SK-N-SH (cell line): ENCODE data around the gene PSMB2. TPM values are rescaled to one million over a fixed set of nuclear protein-coding genes. Genes with fewer than 3 reads are reported as not detected.

ENCODE experiments used
- CTCF ChIA-PET: fragments of 300-600, 350-600 bp; formaldehyde crosslinking; extraction: SDS; loops from one replicate; lab custom pipeline; 2021; lab: Yijun Ruan, JAX
- POLR2A ChIA-PET: fragments of 350-600 bp; sonication (Branson Sonifier 250); formaldehyde crosslinking; extraction: SDS; loops from one replicate; lab custom pipeline; 2020; ENCODE audit warnings: antibody characterized with exemption, inconsistent platforms; lab: Yijun Ruan, JAX
- DNase-seq: peaks from one replicate; pipeline ENCODE4 v3.0.0; 2012
- H2AFZ ChIP-seq: fragments of 200-600 bp; sonication (generic); 2 replicates; pipeline ENCODE4 v1.8.1; 2016; ENCODE audit warnings: antibody characterized with exemption, mild to moderate bottlenecking, low read depth
- H3F3A ChIP-seq: fragments of 200-600 bp; sonication (generic); replicated peaks from 2 replicates; pipeline ENCODE3; 2016; ENCODE audit warnings: antibody characterized with exemption, mild to moderate bottlenecking; ENCODE audit not compliant: insufficient read depth
- H3K27ac ChIP-seq, 2 experiments: fragments of 200-500 bp in 1 of 2; fragments of 200-600 bp in 1 of 2; sonication (Bioruptor generic) in 1 of 2; sonication (generic), shearing (Covaris generic) in 1 of 2; 2 replicates each; pipeline versions ENCODE4 v1.5.1 to v1.6.1; 2014 to 2016; ENCODE audit warnings: low read depth in 2 of 2, inconsistent platforms in 1 of 2, low read length in 1 of 2, mild to moderate bottlenecking in 1 of 2, mixed read lengths in 1 of 2
- H3K27me3 ChIP-seq: fragments of 200-600 bp; sonication (generic), shearing (Covaris generic); 2 replicates; pipeline ENCODE4 v1.6.1; 2016; ENCODE audit warnings: mixed run types; ENCODE audit not compliant: insufficient read depth
- H3K36me3 ChIP-seq, 2 experiments: fragments of 200-500 bp in 1 of 2; fragments of 200-600 bp in 1 of 2; sonication (Bioruptor generic) in 1 of 2; sonication (generic) in 1 of 2; replicated peaks in 1 of 2; 2 replicates each; pipeline versions ENCODE3 to v1.5.1; 2014 to 2016; ENCODE audit warnings: low read length in 1 of 2, mild to moderate bottlenecking in 1 of 2; ENCODE audit not compliant: insufficient read depth in 2 of 2, control insufficient read depth in 1 of 2
- H3K4me1 ChIP-seq, 2 experiments: fragments of 200-500 bp in 1 of 2; fragments of 200-600 bp in 1 of 2; sonication (Bioruptor generic) in 1 of 2; sonication (generic), shearing (Covaris generic) in 1 of 2; 2 replicates each; pipeline versions ENCODE4 v1.5.1 to v1.6.1; 2014 to 2016; ENCODE audit warnings: low read depth in 1 of 2, low read length in 1 of 2, mixed run types in 1 of 2; ENCODE audit not compliant: insufficient read depth in 2 of 2, control insufficient read depth in 1 of 2
- H3K4me2 ChIP-seq: fragments of 200-600 bp; sonication (generic), shearing (Covaris generic); 2 replicates; pipeline ENCODE4 v1.6.1; 2017; ENCODE audit warnings: mixed run types
- H3K4me3 ChIP-seq, 2 experiments: fragments of 200-500 bp in 1 of 2; fragments of 200-600 bp in 1 of 2; sonication (Bioruptor generic) in 1 of 2; sonication (generic), shearing (Covaris generic) in 1 of 2; 2 replicates each; pipeline versions ENCODE4 v1.5.1 to v1.8.1; 2014 to 2016; ENCODE audit warnings: low read depth in 2 of 2, inconsistent platforms in 1 of 2, low read length in 1 of 2, mild to moderate bottlenecking in 1 of 2, mixed read lengths in 1 of 2, moderate library complexity in 1 of 2
- H3K79me2 ChIP-seq: fragments of 200-600 bp; sonication (generic); 2 replicates; pipeline ENCODE4 v1.8.1; 2017; ENCODE audit warnings: mild to moderate bottlenecking; ENCODE audit not compliant: insufficient read depth
- H3K9ac ChIP-seq: fragments of 200-600 bp; sonication (generic); 2 replicates; pipeline ENCODE4 v1.6.1; 2017; ENCODE audit warnings: mixed run types
- H3K9me2 ChIP-seq: fragments of 200-600 bp; sonication (generic); 2 replicates; pipeline ENCODE4 v1.6.1; 2017; ENCODE audit warnings: mixed run types
- H3K9me3 ChIP-seq: fragments of 200-600 bp; sonication (generic); 2 replicates; pipeline ENCODE4 v1.6.1; 2017; ENCODE audit warnings: mixed run types, mild to moderate bottlenecking, moderate library complexity
- H4K20me1 ChIP-seq: fragments of 200-600 bp; sonication (generic); 2 replicates; pipeline ENCODE4 v1.6.1; 2017; ENCODE audit warnings: mild to moderate bottlenecking, mixed run types; ENCODE audit not compliant: insufficient read depth
- ELF1 ChIP-seq: IDR thresholded peaks from 2 replicates; pipeline ENCODE4 v1.4.0; 2012
- EZH2phosphoT487 ChIP-seq: fragments of 200-600 bp; sonication (generic); IDR thresholded peaks from 2 replicates; pipeline ENCODE4 v1.6.1; 2017; ENCODE audit warnings: low read depth, mixed run types, mild to moderate bottlenecking, antibody characterized with exemption, moderate library complexity, borderline replicate concordance
- FOSL2 ChIP-seq: IDR thresholded peaks from 2 replicates; pipeline ENCODE4 v1.4.0; 2012; ENCODE audit warnings: low read depth, mild to moderate bottlenecking, moderate library complexity, borderline replicate concordance
- FOXJ3 ChIP-seq: sonication (generic); formaldehyde crosslinking; IDR thresholded peaks from 2 replicates; pipeline ENCODE4 v1.5.1; 2020; ENCODE audit warnings: mild to moderate bottlenecking, missing genetic modification reagents
- GABPA ChIP-seq: IDR thresholded peaks from 2 replicates; pipeline ENCODE4 v1.4.0; 2012; ENCODE audit warnings: low read depth, mild to moderate bottlenecking
- GATA2 ChIP-seq: sonication (generic); formaldehyde crosslinking; IDR thresholded peaks from 2 replicates; pipeline ENCODE4 v1.5.0; 2020; ENCODE audit warnings: mild to moderate bottlenecking, missing genetic modification reagents
- JUND ChIP-seq: IDR thresholded peaks from 2 replicates; pipeline ENCODE4 v1.4.0; 2012
- MXI1 ChIP-seq: IDR thresholded peaks from 2 replicates; pipeline ENCODE4 v1.6.1; 2012; ENCODE audit warnings: mild to moderate bottlenecking, low read depth, low read length, improper control_type of control experiment
- NRF1 ChIP-seq: IDR thresholded peaks from 2 replicates; pipeline ENCODE4 v1.6.1; 2012; ENCODE audit warnings: low read depth, mild to moderate bottlenecking, low read length
- POLR2AphosphoS5 ChIP-seq: IDR thresholded peaks from 2 replicates; pipeline ENCODE4 v1.6.1; 2012; ENCODE audit warnings: low read depth, low read length
- RAD21 ChIP-seq: IDR thresholded peaks from 2 replicates; pipeline ENCODE4 v1.6.1; 2012; ENCODE audit warnings: mild to moderate bottlenecking, low read length
- RCOR1 ChIP-seq: fragments of 150-350 bp; IDR thresholded peaks from 2 replicates; pipeline ENCODE4 v1.6.1; 2017; ENCODE audit warnings: antibody characterized with exemption, low read length
- RFX5 ChIP-seq: IDR thresholded peaks from 2 replicates; pipeline ENCODE4 v1.6.1; 2012; ENCODE audit warnings: mild to moderate bottlenecking, improper control_type of control experiment, low read length
- SIN3A ChIP-seq: IDR thresholded peaks from 2 replicates; pipeline ENCODE4 v1.6.1; 2012; ENCODE audit warnings: low read depth, mild to moderate bottlenecking, low read length, moderate library complexity, borderline replicate concordance
- TCF12 ChIP-seq: IDR thresholded peaks from 2 replicates; pipeline ENCODE4 v1.4.0; 2012
- TEAD4 ChIP-seq: IDR thresholded peaks from 2 replicates; pipeline ENCODE4 v1.4.0; 2012; ENCODE audit warnings: mild to moderate bottlenecking, borderline replicate concordance; ENCODE audit not compliant: insufficient read depth
- YY1 ChIP-seq: IDR thresholded peaks from 2 replicates; pipeline ENCODE4 v1.4.0; 2012; ENCODE audit warnings: low read depth, mild to moderate bottlenecking
- WGBS: methylation state at CpG from one replicate; pipeline ENCODE4 v1.1.6; 2017; ENCODE audit warnings: low lambda C conversion rate; 5-methylcytosine and 5-hydroxymethylcytosine counted together
- polyA plus RNA-seq, 3 experiments: library from polyadenylated mRNA; depleted of rRNA; stranded (reverse); fragments of >200 nt; gene quantifications; 2 replicates each; pipeline ENCODE4 v1.2.3, GENCODE V29; 2012
- TF ChIP-seq, protein P1 (sequence below): IDR thresholded peaks from 2 replicates; pipeline ENCODE4 v1.4.0; 2012; ENCODE audit warnings: low read depth, borderline replicate concordance
- TF ChIP-seq, protein P2 (sequence below): IDR thresholded peaks from 2 replicates; pipeline ENCODE4 v1.4.0; 2012; ENCODE audit warnings: low read depth

The PSMB2 gene
- polyA plus RNA-seq, 1 of the 3 experiments (the other 2 are of a cell fraction): 83.5 TPM

DNA sequence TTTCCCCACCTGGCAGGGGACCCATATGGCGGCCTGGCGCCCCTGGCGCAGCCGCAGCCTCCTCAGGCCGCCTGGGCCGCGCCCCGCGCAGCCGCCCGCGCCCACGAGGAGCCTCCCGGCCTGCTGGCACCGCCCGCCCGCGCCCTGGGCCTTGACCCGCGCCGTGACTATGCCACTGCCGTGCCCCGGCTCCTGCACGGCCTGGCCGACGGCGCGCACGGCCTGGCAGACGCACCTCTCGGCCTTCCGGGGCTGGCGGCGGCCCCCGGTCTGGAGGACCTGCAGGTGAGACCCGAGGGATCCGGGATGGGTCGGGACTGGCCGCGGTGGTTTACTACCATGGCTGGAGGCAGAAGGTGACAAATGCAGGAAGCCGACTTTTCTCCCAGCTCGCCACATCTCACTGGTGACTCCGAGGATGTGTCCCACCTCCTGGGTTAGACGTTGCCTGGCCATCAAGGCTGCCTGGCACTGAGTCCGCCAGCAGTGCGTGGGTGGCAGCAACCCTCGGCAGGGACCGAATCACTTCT lies 67.1 kb downstream of the PSMB2 start:
- Histone ChIP-seq H2AFZ (no peak overlapping the region), H3K9me2 (no peaks in the 10 kb centered on the region), H3K4me2 (no peak overlapping the region), H4K20me1 (no peaks in the 10 kb centered on the region), H3K9ac (no peak overlapping the region), H3F3A (no peaks in the 10 kb centered on the region), H3K36me3 (no peaks in the 10 kb centered on the region), H3K4me3 (no peak overlapping the region), H3K27ac (no peak overlapping the region), H3K27me3 (no peaks in the 10 kb centered on the region), H3K9me3 (no peaks in the 10 kb centered on the region), H3K4me1 (peaks cover 0 to 9% of the 10 kb centered on the region in 2 experiments; a peak in 1 of 4 replicates), H3K79me2 (no peaks in the 10 kb centered on the region)
- no peak for DNase-seq
- TF ChIP-seq RAD21 (no peak), POLR2AphosphoS5 (no peak), NRF1 (no peak), FOSL2 (no peak), TEAD4 (no peak), TCF12 (no peak), GATA2 (CRISPR knock-in tag) (no peak), GABPA (no peak), MXI1 (no peak), FOXJ3 (CRISPR knock-in tag) (no peak), YY1 (no peak), JUND (no peak), ELF1 (no peak), RFX5 (no peak)
- TF ChIP-seq, protein P1, sequence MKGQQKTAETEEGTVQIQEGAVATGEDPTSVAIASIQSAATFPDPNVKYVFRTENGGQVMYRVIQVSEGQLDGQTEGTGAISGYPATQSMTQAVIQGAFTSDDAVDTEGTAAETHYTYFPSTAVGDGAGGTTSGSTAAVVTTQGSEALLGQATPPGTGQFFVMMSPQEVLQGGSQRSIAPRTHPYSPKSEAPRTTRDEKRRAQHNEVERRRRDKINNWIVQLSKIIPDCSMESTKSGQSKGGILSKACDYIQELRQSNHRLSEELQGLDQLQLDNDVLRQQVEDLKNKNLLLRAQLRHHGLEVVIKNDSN: no peak
- TF ChIP-seq, protein P2, sequence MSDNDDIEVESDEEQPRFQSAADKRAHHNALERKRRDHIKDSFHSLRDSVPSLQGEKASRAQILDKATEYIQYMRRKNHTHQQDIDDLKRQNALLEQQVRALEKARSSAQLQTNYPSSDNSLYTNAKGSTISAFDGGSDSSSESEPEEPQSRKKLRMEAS: no peak
- POLR2A ChIA-PET: no interaction called here
- 96% methylated on average over 10 of the region's 48 CpGs for WGBS
- CTCF ChIA-PET: interaction anchor here (2.3 to 11.7 kb wide), 2 partner anchors 141 to 152 kb away, joined by 18 to 347 read pairs; no protein-coding TSS in a partner anchor

DNA sequence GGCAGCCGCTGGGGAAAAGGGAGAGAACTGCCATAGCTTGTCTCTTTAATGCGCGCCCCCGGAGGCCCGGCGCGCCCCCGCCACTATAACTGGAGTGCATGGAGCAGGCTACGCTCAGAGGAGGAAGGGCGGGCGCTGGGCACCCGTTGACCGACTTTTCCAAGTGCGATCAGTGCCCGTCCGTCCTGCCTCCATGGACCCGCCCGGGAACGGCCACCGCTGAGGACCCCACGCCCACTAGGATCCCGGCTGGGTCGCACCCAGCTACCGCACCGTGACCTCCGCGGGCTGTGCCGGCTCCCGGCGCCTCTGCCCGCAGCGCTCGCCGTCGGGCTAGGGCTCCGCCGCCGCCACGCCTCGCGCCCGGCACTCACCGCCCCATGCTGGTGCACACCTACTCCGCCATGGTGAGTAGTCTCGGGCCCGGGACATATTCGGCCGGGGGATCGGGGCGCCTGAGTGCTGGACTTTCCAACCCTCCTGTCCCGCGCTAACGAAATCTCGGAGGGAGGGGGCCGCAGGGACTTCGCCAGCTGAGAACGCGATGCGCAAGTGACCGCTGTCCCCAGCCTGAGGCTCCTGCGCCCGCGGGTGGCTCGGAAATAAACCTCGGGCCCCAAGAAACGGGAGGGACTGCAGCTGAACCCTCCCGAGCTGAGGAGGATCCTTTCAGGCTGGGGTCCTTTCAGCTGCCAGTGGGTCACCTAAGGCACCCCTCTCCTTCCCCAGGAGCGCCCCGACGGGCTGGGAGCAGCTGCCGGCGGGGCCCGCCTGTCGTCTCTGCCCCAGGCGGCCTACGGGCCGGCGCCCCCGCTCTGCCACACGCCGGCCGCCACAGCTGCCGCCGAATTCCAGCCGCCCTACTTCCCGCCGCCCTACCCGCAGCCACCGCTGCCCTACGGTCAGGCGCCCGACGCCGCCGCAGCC lies 67.9 kb downstream of the PSMB2 start, which contains the start of gene TFAP2E:
TSS of gene TFAP2E (plus strand) at position 117 of the 927 bp plus-strand sequence. CDS start at position 381, 264 bp downstream.
- POLR2A ChIA-PET: interaction anchor here (1.3 kb wide), 1 partner anchor 142 kb away, joined by 3 read pairs; no protein-coding TSS in a partner anchor
- Histone ChIP-seq H3K79me2 (no peaks in the 10 kb centered on the region), H3K9me2 (no peaks in the 10 kb centered on the region), H2AFZ (no peak within 1 kb of the TSS), H3F3A (no peaks in the 10 kb centered on the region), H3K9ac (no peak within 1 kb of the TSS), H3K4me1 (peaks cover 0 to 10% of the 10 kb centered on the region in 2 experiments; a peak in 1 of 4 replicates), H3K9me3 (no peaks in the 10 kb centered on the region), H3K36me3 (no peaks in the 10 kb centered on the region), H3K27me3 (no peaks in the 10 kb centered on the region), H3K27ac (no peak within 1 kb of the TSS), H3K4me3 (peak within 1 kb of the TSS in 1 of 2 experiments; percentile 52; a peak in 2 of 4 replicates), H3K4me2 (peak within 1 kb of the TSS; percentile 28; the same call in 1 of the 2 replicates), H4K20me1 (no peaks in the 10 kb centered on the region)
- 61% methylated on average over 56 of the region's 95 CpGs for WGBS
- DNase-seq: peak; percentile 85
- CTCF ChIA-PET: interaction anchor here (0.7 to 11.7 kb wide), 10 partner anchors 9 to 206 kb away, joined by 3 to 347 read pairs (median 3); partner anchors contain the start of gene CLSPN
- no peak for TF ChIP-seq RCOR1
- TF ChIP-seq YY1: no peak
- TF ChIP-seq TCF12: no peak
- no peak for TF ChIP-seq EZH2phosphoT487
- no peak for TF ChIP-seq SIN3A
